ENCODE measurements around the gene DCP1B. TPM values are rescaled to one million over a fixed set of nuclear protein-coding genes. Genes with fewer than 3 reads are reported as not detected.

Gene DCP1B
- total and polyA plus RNA-seq, 2 donors (not counting 1 experiment from before 2014, with no cell fraction given), result 12.3 to 18.0 TPM

DNA sequence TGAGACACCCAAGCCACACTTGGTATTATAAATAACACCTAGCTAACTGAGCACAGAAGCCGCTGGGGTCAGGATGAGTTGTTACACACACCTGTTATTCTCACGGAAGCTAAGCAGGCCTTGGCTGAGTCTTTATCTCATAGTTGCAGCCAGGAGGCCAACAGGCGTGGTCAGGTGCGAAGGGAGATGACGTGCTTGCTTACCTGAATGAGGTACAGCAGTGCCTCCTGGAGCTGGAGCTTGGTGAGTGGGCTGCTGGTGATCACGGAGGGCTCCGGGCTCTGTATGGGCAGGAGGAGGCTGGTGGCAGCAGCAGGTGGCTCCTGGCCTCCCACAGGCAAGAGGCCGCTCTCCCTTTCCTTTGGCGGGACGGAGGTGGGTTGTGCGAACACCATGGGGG is 55.4 kb downstream of the DCP1B start:
- Histone ChIP-seq H2AFZ (ENCODE audit: insufficient read depth, low read depth, low read length, poor library complexity, severe bottlenecking) (no peak overlapping the region), H3K79me2 (ENCODE audit: control insufficient read depth, insufficient read depth, low read length) (no peaks in the 10 kb centered on the region), H3K4me1 (ENCODE audit: control insufficient read depth in 2 of 2, insufficient read depth in 2 of 2, low read length in 2 of 2) (no peaks in the 10 kb centered on the region), H3K9me3 (ENCODE audit: control extremely low read depth in 1 of 3, control insufficient read depth in 2 of 3, insufficient read depth in 1 of 3, low read length in 2 of 3) (no peaks in the 10 kb centered on the region), H3K27ac (ENCODE audit: low read length in 2 of 2) (no peak overlapping the region), H3K36me3 (replicated peaks in 1 of 2; ENCODE audit: control extremely low read depth in 1 of 2, control insufficient read depth in 1 of 2, extremely low read depth in 1 of 2, insufficient read depth in 2 of 2, low read length in 1 of 2) (peaks cover 9 to 64% of the 10 kb centered on the region in 2 experiments), H4K20me1 (ENCODE audit: control insufficient read depth, insufficient read depth, low read length, poor library complexity, severe bottlenecking) (no peaks in the 10 kb centered on the region), H3K4me3 (ENCODE audit: control extremely low read depth in 1 of 5, extremely low read depth in 1 of 5, insufficient read depth in 1 of 5, low read depth in 2 of 5, low read length in 4 of 5) (no peak overlapping the region), H3K27me3 (replicated peaks in 1 of 4; ENCODE audit: control extremely low read depth in 1 of 4, control insufficient read depth in 3 of 4, insufficient read depth in 4 of 4, low read length in 3 of 4) (no peaks in the 10 kb centered on the region), H3K9ac (ENCODE audit: low read length) (no peak overlapping the region), H3K4me2 (replicated peaks; ENCODE audit: low read depth, low read length, poor library complexity, severe bottlenecking) (no peak overlapping the region)
- Mint-ChIP-seq H3K4me3 (no peak overlapping the region), H3K27ac (no peak overlapping the region), H3K4me1 (no peaks in the 10 kb centered on the region), H3K27me3 (no peaks in the 10 kb centered on the region), H3K9me3 (ENCODE audit: insufficient read depth) (no peaks in the 10 kb centered on the region)
- 97% methylated on average over 11 of the region's 11 CpGs for WGBS (ENCODE audit: insufficient coverage)
- ATAC-seq (ENCODE audit: low read depth), result no peak
- TF ChIP-seq, protein P1, sequence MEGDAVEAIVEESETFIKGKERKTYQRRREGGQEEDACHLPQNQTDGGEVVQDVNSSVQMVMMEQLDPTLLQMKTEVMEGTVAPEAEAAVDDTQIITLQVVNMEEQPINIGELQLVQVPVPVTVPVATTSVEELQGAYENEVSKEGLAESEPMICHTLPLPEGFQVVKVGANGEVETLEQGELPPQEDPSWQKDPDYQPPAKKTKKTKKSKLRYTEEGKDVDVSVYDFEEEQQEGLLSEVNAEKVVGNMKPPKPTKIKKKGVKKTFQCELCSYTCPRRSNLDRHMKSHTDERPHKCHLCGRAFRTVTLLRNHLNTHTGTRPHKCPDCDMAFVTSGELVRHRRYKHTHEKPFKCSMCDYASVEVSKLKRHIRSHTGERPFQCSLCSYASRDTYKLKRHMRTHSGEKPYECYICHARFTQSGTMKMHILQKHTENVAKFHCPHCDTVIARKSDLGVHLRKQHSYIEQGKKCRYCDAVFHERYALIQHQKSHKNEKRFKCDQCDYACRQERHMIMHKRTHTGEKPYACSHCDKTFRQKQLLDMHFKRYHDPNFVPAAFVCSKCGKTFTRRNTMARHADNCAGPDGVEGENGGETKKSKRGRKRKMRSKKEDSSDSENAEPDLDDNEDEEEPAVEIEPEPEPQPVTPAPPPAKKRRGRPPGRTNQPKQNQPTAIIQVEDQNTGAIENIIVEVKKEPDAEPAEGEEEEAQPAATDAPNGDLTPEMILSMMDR (IDR thresholded peaks at IDR 0.05), result no peak
- TF ChIP-seq EZH2 (IDR thresholded peaks at IDR 0.05; ENCODE audit: borderline replicate concordance, insufficient read depth, low read depth, low read length, poor library complexity, severe bottlenecking), result no peak
- intact Hi-C loops (cut with micrococcal nuclease), result no loop called here
- ChIA-PET CTCF (interaction anchor here (1.0 to 2.6 kb wide), 5 partner anchors 9 to 314 kb away, joined by 3 to 16 read pairs (median 3); no protein-coding TSS in a partner anchor), POLR2A (no interaction called here)
- no peak for DNase-seq

DNA sequence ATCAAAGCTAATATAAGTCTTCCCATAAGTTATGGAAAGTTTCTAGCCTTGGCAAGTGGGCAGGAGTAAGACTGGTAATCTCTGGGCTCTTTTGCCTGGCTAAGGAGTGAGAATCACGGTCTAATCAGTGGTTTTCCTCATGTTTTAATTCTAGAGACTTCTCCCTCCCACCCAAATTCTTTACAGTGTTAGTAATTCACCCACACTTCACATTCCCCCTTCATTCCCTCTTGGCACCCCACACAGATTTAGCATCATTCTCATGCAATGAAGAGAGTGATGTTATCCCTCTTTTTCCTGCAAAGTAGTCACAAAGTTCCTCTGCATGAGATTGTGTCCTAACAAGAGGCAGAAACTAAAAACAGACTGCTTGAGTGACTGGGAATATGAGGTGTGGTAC is 57.2 kb downstream of the DCP1B start:
- no peak overlapping the region for H3K27ac ChIP-seq (ENCODE audit: low read length in 2 of 2)
- H3K9me3 Mint-ChIP-seq (ENCODE audit: insufficient read depth), result no peaks in the 10 kb centered on the region
- H2AFZ ChIP-seq (ENCODE audit: insufficient read depth, low read depth, low read length, poor library complexity, severe bottlenecking), result no peak overlapping the region
- no peaks in the 10 kb centered on the region for H4K20me1 ChIP-seq (ENCODE audit: control insufficient read depth, insufficient read depth, low read length, poor library complexity, severe bottlenecking)
- ChIA-PET POLR2A (no interaction called here), CTCF (interaction anchor here (0.8 to 1.7 kb wide), 2 partner anchors 146 to 154 kb away, joined by 3 read pairs; no protein-coding TSS in a partner anchor)
- H3K9ac ChIP-seq (ENCODE audit: low read length), result no peak overlapping the region
- H3K79me2 ChIP-seq (ENCODE audit: control insufficient read depth, insufficient read depth, low read length), result no peaks in the 10 kb centered on the region
- H3K9me3 ChIP-seq (ENCODE audit: control extremely low read depth in 1 of 3, control insufficient read depth in 2 of 3, insufficient read depth in 1 of 3, low read length in 2 of 3), result no peaks in the 10 kb centered on the region
- H3K4me1 ChIP-seq (ENCODE audit: control insufficient read depth in 2 of 2, insufficient read depth in 2 of 2, low read length in 2 of 2), result no peaks in the 10 kb centered on the region
- no peak for ATAC-seq (ENCODE audit: low read depth)
- no peaks in the 10 kb centered on the region for H3K4me1 Mint-ChIP-seq
- H3K27ac Mint-ChIP-seq, result no peak overlapping the region
- DNase-seq, result no peak
- no peak overlapping the region for H3K4me3 ChIP-seq (ENCODE audit: control extremely low read depth in 1 of 5, extremely low read depth in 1 of 5, insufficient read depth in 1 of 5, low read depth in 2 of 5, low read length in 4 of 5)
- intact Hi-C loops (cut with micrococcal nuclease), result no loop called here
- no peaks in the 10 kb centered on the region for H3K27me3 Mint-ChIP-seq
- H3K4me2 ChIP-seq (replicated peaks; ENCODE audit: low read depth, low read length, poor library complexity, severe bottlenecking), result no peak overlapping the region
- no peak for TF ChIP-seq EZH2 (IDR thresholded peaks at IDR 0.05; ENCODE audit: borderline replicate concordance, insufficient read depth, low read depth, low read length, poor library complexity, severe bottlenecking)
- TF ChIP-seq, protein P1 (IDR thresholded peaks at IDR 0.05), result no peak
- H3K4me3 Mint-ChIP-seq, result no peak overlapping the region
- WGBS (ENCODE audit: insufficient coverage), result no CpG with 5 or more reads among the region's 1 CpG
- H3K27me3 ChIP-seq (replicated peaks in 1 of 4; ENCODE audit: control extremely low read depth in 1 of 4, control insufficient read depth in 3 of 4, insufficient read depth in 4 of 4, low read length in 3 of 4), result no peaks in the 10 kb centered on the region
- peaks cover 9 to 55% of the 10 kb centered on the region in 2 experiments for H3K36me3 ChIP-seq (replicated peaks in 1 of 2; ENCODE audit: control extremely low read depth in 1 of 2, control insufficient read depth in 1 of 2, extremely low read depth in 1 of 2, insufficient read depth in 2 of 2, low read length in 1 of 2)
